GM23338 (cell line): ENCODE results near the gene CWC27. TPM values are rescaled to one million over a fixed set of nuclear protein-coding genes. Genes with fewer than 3 reads are reported as not detected.

ENCODE experiments used
- ATAC-seq: fragments of 200-7000 bp; cut with Tn5 transposase; 3 replicates; pipeline ENCODE4 v1.9.1; 2020
- DNase-seq: peaks from one replicate; pipeline ENCODE4 v3.0.0-alpha.2; 2015; ENCODE audit warnings: low spot score
- H2AFZ ChIP-seq: fragments of 200-600 bp; sonication (generic); 2 replicates; pipeline ENCODE4 v1.8.0; 2016; ENCODE audit warnings: antibody characterized with exemption, mild to moderate bottlenecking, moderate library complexity
- H3F3A ChIP-seq: fragments of 200-600 bp; sonication (generic); replicated peaks from 2 replicates; pipeline ENCODE4 v1.8.0; 2017; ENCODE audit warnings: antibody characterized with exemption, mixed run types, low read depth
- H3K27ac ChIP-seq: fragments of 200-600 bp; sonication (generic); 2 replicates; pipeline ENCODE4 v1.6.1; 2016; ENCODE audit warnings: low read depth
- H3K27me3 ChIP-seq: fragments of 200-600 bp; sonication (generic); 2 replicates; pipeline ENCODE4 v1.8.0; 2016; ENCODE audit warnings: mild to moderate bottlenecking, mixed run types, moderate library complexity; ENCODE audit not compliant: insufficient read depth
- H3K36me3 ChIP-seq: fragments of 200-600 bp; sonication (generic); 2 replicates; pipeline ENCODE4 v1.8.0; 2016; ENCODE audit warnings: mild to moderate bottlenecking; ENCODE audit not compliant: insufficient read depth
- H3K4me1 ChIP-seq: fragments of 200-600 bp; sonication (generic); 2 replicates; pipeline ENCODE4 v1.8.0; 2016; ENCODE audit warnings: mild to moderate bottlenecking, moderate library complexity; ENCODE audit not compliant: insufficient read depth
- H3K4me2 ChIP-seq: fragments of 200-600 bp; sonication (generic); 2 replicates; pipeline ENCODE4 v1.7.1; 2017; ENCODE audit warnings: mixed run types
- H3K4me3 ChIP-seq: fragments of 200-600 bp; sonication (generic); 2 replicates; pipeline ENCODE4 v1.6.1; 2016; ENCODE audit warnings: mixed run types
- H3K79me2 ChIP-seq: fragments of 200-600 bp; sonication (generic); replicated peaks from 2 replicates; pipeline ENCODE4 v1.8.0; 2017; ENCODE audit warnings: mild to moderate bottlenecking; ENCODE audit not compliant: insufficient read depth
- H3K9me2 ChIP-seq: fragments of 200-600 bp; sonication (generic); 2 replicates; pipeline ENCODE4 v1.8.0; 2017; ENCODE audit not compliant: insufficient read depth
- H4K20me1 ChIP-seq: fragments of 200-600 bp; sonication (generic); replicated peaks from 2 replicates; pipeline ENCODE4 v1.8.0; 2017; ENCODE audit warnings: mild to moderate bottlenecking; ENCODE audit not compliant: insufficient read depth
- H3K27ac Mint-ChIP-seq: 2 replicates; pipeline ENCODE4 v1.8.0; 2020; ENCODE audit warnings: inconsistent platforms, mild to moderate bottlenecking, moderate library complexity, mixed read lengths
- H3K27me3 Mint-ChIP-seq: 3 replicates; pipeline ENCODE4 v1.8.0; 2022; ENCODE audit warnings: low read depth, mild to moderate bottlenecking, moderate library complexity, mixed read lengths, inconsistent platforms; ENCODE audit not compliant: insufficient read depth, poor library complexity
- H3K36me3 Mint-ChIP-seq: 3 replicates; pipeline ENCODE4 v1.8.0; 2021; ENCODE audit warnings: low read depth, mild to moderate bottlenecking, inconsistent platforms, moderate library complexity, mixed read lengths
- H3K4me1 Mint-ChIP-seq: 3 replicates; pipeline ENCODE4 v1.8.0; 2020; ENCODE audit warnings: mild to moderate bottlenecking, inconsistent platforms, mixed read lengths
- H3K4me3 Mint-ChIP-seq: 3 replicates; pipeline ENCODE4 v1.8.0; 2021; ENCODE audit warnings: moderate library complexity, mild to moderate bottlenecking, inconsistent platforms, mixed read lengths
- H3K9me3 Mint-ChIP-seq: 3 replicates; pipeline ENCODE4 v1.8.0; 2020; ENCODE audit warnings: moderate library complexity, mild to moderate bottlenecking, inconsistent platforms, mixed read lengths
- CREB1 ChIP-seq: fragments of 250-450 bp; sonication (Bioruptor Pico); IDR thresholded peaks from 2 replicates; pipeline ENCODE4 v1.5.0; 2020; ENCODE audit warnings: low read depth, mild to moderate bottlenecking, moderate library complexity
- CTCF ChIP-seq, 2 experiments: fragments of 200-600 bp in 1 of 2; sonication (generic) in 1 of 2; conservative IDR thresholded peaks; 2 replicates each; pipeline versions ENCODE4 v1.5.1 to v1.6.1; 2016 to 2017; ENCODE audit warnings: antibody characterized with exemption in 2 of 2, low read depth in 2 of 2, mild to moderate bottlenecking in 2 of 2, moderate library complexity in 1 of 2
- ETS1 ChIP-seq: IDR thresholded peaks from 2 replicates; pipeline ENCODE4 v1.6.1; 2016; ENCODE audit warnings: antibody characterized with exemption
- EZH2 ChIP-seq: fragments of 200-600 bp; sonication (generic); IDR thresholded peaks from one replicate; pipeline ENCODE4 v1.8.0; 2017; ENCODE audit warnings: antibody characterized with exemption, mild to moderate bottlenecking, low read depth; ENCODE audit not compliant: unreplicated experiment
- EZH2phosphoT487 ChIP-seq: fragments of 200-600 bp; sonication (generic); IDR thresholded peaks from one replicate; pipeline ENCODE4 v1.8.1; 2018; ENCODE audit warnings: antibody characterized with exemption; ENCODE audit not compliant: unreplicated experiment
- JUNB ChIP-seq: IDR thresholded peaks from one replicate; pipeline ENCODE4 v1.6.1; 2016; ENCODE audit warnings: antibody characterized with exemption; ENCODE audit not compliant: unreplicated experiment
- NANOG ChIP-seq: IDR thresholded peaks from 2 replicates; pipeline ENCODE4 v1.6.1; 2016; ENCODE audit warnings: antibody characterized with exemption, borderline replicate concordance
- POLR2AphosphoS5 ChIP-seq: IDR thresholded peaks from 2 replicates; pipeline ENCODE4 v1.6.1; 2016; ENCODE audit warnings: antibody characterized with exemption, low read depth
- REST ChIP-seq: IDR thresholded peaks from one replicate; pipeline ENCODE4 v1.6.1; 2018; ENCODE audit warnings: antibody characterized with exemption; ENCODE audit not compliant: unreplicated experiment
- STAT1 ChIP-seq: IDR thresholded peaks from one replicate; pipeline ENCODE4 v1.6.1; 2016; ENCODE audit warnings: antibody characterized with exemption; ENCODE audit not compliant: unreplicated experiment
- ZNF114 ChIP-seq: fragments of 250-450 bp; sonication (Bioruptor Pico); IDR thresholded peaks from 2 replicates; pipeline ENCODE4 v1.5.0; 2020; ENCODE audit warnings: mild to moderate bottlenecking, moderate library complexity
- ZNF331 ChIP-seq: fragments of 250-450 bp; sonication (Bioruptor Pico); IDR thresholded peaks from 2 replicates; pipeline ENCODE4 v1.5.0; 2020; ENCODE audit warnings: low read depth, mild to moderate bottlenecking, moderate library complexity
- ZNF462 ChIP-seq: fragments of 250-450 bp; sonication (Bioruptor Pico); IDR thresholded peaks from 2 replicates; pipeline ENCODE4 v1.5.0; 2020; ENCODE audit warnings: mild to moderate bottlenecking, moderate library complexity
- polyA plus RNA-seq: library from polyadenylated mRNA; unstranded; fragments of >200 nt; fragmentation: Nextera tagmentation; extraction: Ambion mirVana; gene quantifications from 2 replicates; pipeline ENCODE4 v1.2.1, GENCODE V29; 2016
- total RNA-seq: library from RNA; depleted of rRNA; stranded (reverse); fragments of >200 nt; shearing (Covaris generic); gene quantifications from 2 replicates; pipeline ENCODE4 v1.2.3, GENCODE V29; 2014

CWC27 gene
- total and polyA plus RNA-seq, 2 experiments from 2014 or later: 27.7 to 115 TPM

GRCh38 chr5:64839936-64840335 lies 71.2 kb downstream of the CWC27 start:
- no peak for ATAC-seq
- H3K36me3 Mint-ChIP-seq: peaks cover 35% of the 10 kb centered on the region
- no peaks in the 10 kb centered on the region for H3F3A ChIP-seq

More at GRCh38 chr5:64839936-64840335, 71.2 kb downstream of the CWC27 start:
- Histone ChIP-seq H3K79me2 (no peaks in the 10 kb centered on the region), H2AFZ (no peak overlapping the region), H3K36me3 (no peaks in the 10 kb centered on the region), H3K27me3 (no peaks in the 10 kb centered on the region), H3K9me2 (0 out of 2 replicates have a peak, but pooled peaks cover 3% of the 10 kb centered on the region), H3K4me3 (no peak overlapping the region), H3K27ac (no peak overlapping the region), H3K4me1 (peaks cover 18% of the 10 kb centered on the region; the same call in 1 of the 2 replicates), H4K20me1 (no peaks in the 10 kb centered on the region), H3K4me2 (no peak overlapping the region)
- H3K27ac Mint-ChIP-seq: no peak overlapping the region
- no peak overlapping the region for H3K4me3 Mint-ChIP-seq
- peaks cover 10% of the 10 kb centered on the region; the same call in 2 of the 3 replicates for H3K9me3 Mint-ChIP-seq
- no peaks in the 10 kb centered on the region for H3K27me3 Mint-ChIP-seq
- DNase-seq: no peak
- peaks cover 8% of the 10 kb centered on the region for H3K4me1 Mint-ChIP-seq
- TF ChIP-seq STAT1: no peak
- TF ChIP-seq ETS1: no peak
- no peak for TF ChIP-seq ZNF462 (CRISPR knock-in tag)
- no peak for TF ChIP-seq JUNB
- no peak for TF ChIP-seq POLR2AphosphoS5
- TF ChIP-seq ZNF114 (CRISPR knock-in tag): no peak
- no peak for TF ChIP-seq EZH2phosphoT487
- no peak for TF ChIP-seq REST
- TF ChIP-seq ZNF331 (CRISPR knock-in tag): no peak
- TF ChIP-seq CREB1 (CRISPR knock-in tag): no peak
- TF ChIP-seq CTCF (conservative IDR thresholded peaks at IDR 0.05; ENCODE audit: low read depth in 2 of 2): no peak
- TF ChIP-seq EZH2: no peak
- TF ChIP-seq NANOG: no peak
